BLaER1 (cell line): Measurements from ENCODE around the gene GPC6.
"Not testable (repeated sequence)": the region's sequence is repeated elsewhere in the genome, so short reads cannot be mapped to it uniquely, and the experiment has no call there.

Experiments
- H3K27ac ChIP-seq: shearing (Covaris generic); formaldehyde crosslinking; 2 replicates; pipeline ENCODE4 v1.8.1; 2022
- H3K27me3 ChIP-seq: shearing (Covaris generic); formaldehyde crosslinking; 2 replicates; pipeline ENCODE4 v1.8.1; 2022
- H3K36me3 ChIP-seq: shearing (Covaris generic); formaldehyde crosslinking; 2 replicates; pipeline ENCODE4 v1.8.1; 2022
- H3K4me1 ChIP-seq: shearing (Covaris generic); formaldehyde crosslinking; 2 replicates; pipeline ENCODE4 v1.8.1; 2022
- H3K4me2 ChIP-seq: shearing (Covaris generic); formaldehyde crosslinking; 2 replicates; pipeline ENCODE4 v1.8.1; 2022
- H3K4me3 ChIP-seq: shearing (Covaris generic); formaldehyde crosslinking; 2 replicates; pipeline ENCODE4 v1.8.1; 2022
- H3K9ac ChIP-seq: shearing (Covaris generic); formaldehyde crosslinking; 2 replicates; pipeline ENCODE4 v1.8.1; 2022
- H3K9me3 ChIP-seq: shearing (Covaris generic); formaldehyde crosslinking; 2 replicates; pipeline ENCODE4 v1.8.1; 2022
- H4K20me1 ChIP-seq: shearing (Covaris generic); formaldehyde crosslinking; 2 replicates; pipeline ENCODE4 v1.8.1; 2022
- Cebpa-rat ChIP-seq: shearing (Covaris generic); IDR thresholded peaks from 2 replicates; pipeline ENCODE4 v1.8.1; 2022

GPC6 gene

GRCh38 chr13:94272038-94272437 lies 1045.4 kb downstream of the GPC6 start:
- H3K9ac ChIP-seq, result no peak overlapping the region
- H3K27me3 ChIP-seq, result no peaks in the 10 kb centered on the region
- peaks cover 6% of the 10 kb centered on the region; the same call in 1 of the 2 replicates for H3K4me1 ChIP-seq
- H4K20me1 ChIP-seq, result no peaks in the 10 kb centered on the region
- no peaks in the 10 kb centered on the region for H3K9me3 ChIP-seq
- no peak overlapping the region for H3K4me3 ChIP-seq
- H3K36me3 ChIP-seq, result no peaks in the 10 kb centered on the region
- no peak overlapping the region for H3K27ac ChIP-seq
- TF ChIP-seq Cebpa-rat, result no peak
- H3K4me2 ChIP-seq, result no peak overlapping the region

DNA sequence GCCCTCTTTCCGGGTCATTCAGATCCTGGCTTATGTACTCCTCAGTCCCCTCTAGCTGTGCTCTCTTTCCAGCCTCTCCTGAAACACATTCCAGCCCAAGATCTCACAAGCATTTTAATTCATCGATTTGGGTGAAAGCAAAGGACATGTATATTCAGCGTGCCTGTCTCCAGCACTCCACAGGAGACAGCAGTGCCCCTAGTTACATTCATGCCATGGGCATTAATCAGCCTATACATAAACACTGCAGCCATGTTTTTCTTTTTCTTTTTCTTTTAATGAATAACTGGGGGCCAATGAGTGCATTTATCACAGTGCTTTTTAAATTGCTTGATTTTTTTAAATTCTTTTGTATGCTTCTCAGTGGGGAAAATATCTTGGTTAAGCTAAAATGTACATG lies 1053.7 kb downstream of the GPC6 start:
- Histone ChIP-seq H3K27me3 (no peaks in the 10 kb centered on the region), H3K9ac (no peak overlapping the region), H3K36me3 (no peaks in the 10 kb centered on the region), H3K9me3 (no peaks in the 10 kb centered on the region), H3K4me2 (no peak overlapping the region), H4K20me1 (no peaks in the 10 kb centered on the region), H3K4me3 (no peak overlapping the region), H3K27ac (no peak overlapping the region), H3K4me1 (no peaks in the 10 kb centered on the region)
- TF ChIP-seq Cebpa-rat, result no peak

DNA sequence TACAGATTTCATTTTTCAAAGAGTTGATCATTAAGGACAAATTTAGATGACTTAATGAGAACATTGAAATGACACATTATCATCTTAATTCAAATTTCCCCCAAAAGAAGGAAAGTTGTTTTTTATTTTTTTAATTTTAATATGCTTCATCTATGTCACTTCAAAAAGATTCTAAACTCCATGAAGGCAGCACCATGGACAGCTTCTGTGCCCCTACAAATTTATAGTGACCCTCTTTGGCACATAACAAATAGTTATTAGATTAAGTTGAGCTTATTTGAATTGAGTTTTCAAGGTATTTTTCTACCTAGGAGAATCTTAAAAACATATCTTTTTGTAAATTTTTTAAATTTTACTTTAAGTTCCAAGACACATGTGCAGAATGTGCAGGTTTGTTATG lies 1054.2 kb downstream of the GPC6 start:
- Histone ChIP-seq H3K4me2 (no peak overlapping the region), H3K4me1 (no peaks in the 10 kb centered on the region), H3K36me3 (no peaks in the 10 kb centered on the region), H3K4me3 (no peak overlapping the region), H3K9me3 (no peaks in the 10 kb centered on the region), H3K27ac (no peak overlapping the region), H3K27me3 (no peaks in the 10 kb centered on the region), H3K9ac (no peak overlapping the region), H4K20me1 (no peaks in the 10 kb centered on the region)
- no peak for TF ChIP-seq Cebpa-rat

GRCh38 chr13:94286581-94286980 lies 1060.0 kb downstream of the GPC6 start:
- no peaks in the 10 kb centered on the region for H3K36me3 ChIP-seq
- no peak overlapping the region for H3K4me3 ChIP-seq
- H3K9ac ChIP-seq, result no peak overlapping the region
- H3K4me1 ChIP-seq, result no peaks in the 10 kb centered on the region; the same call in 1 of the 2 replicates
- no peak overlapping the region for H3K27ac ChIP-seq
- H3K4me2 ChIP-seq, result no peak overlapping the region
- H4K20me1 ChIP-seq, result no peaks in the 10 kb centered on the region
- H3K27me3 ChIP-seq, result no peaks in the 10 kb centered on the region
- H3K9me3 ChIP-seq, result no peaks in the 10 kb centered on the region
- no peak for TF ChIP-seq Cebpa-rat

GRCh38 chr13:94291631-94292322 lies 1065.2 kb downstream of the GPC6 start:
- H3K4me2 ChIP-seq, result no peak overlapping the region
- no peaks in the 10 kb centered on the region; the same call in 1 of the 2 replicates for H3K4me1 ChIP-seq
- no peaks in the 10 kb centered on the region for H3K36me3 ChIP-seq
- H3K4me3 ChIP-seq, result no peak overlapping the region
- no peaks in the 10 kb centered on the region for H4K20me1 ChIP-seq
- H3K9ac ChIP-seq, result no peak overlapping the region
- TF ChIP-seq Cebpa-rat, result no peak
- no peak overlapping the region for H3K27ac ChIP-seq
- H3K9me3 ChIP-seq, result no peaks in the 10 kb centered on the region
- H3K27me3 ChIP-seq, result no peaks in the 10 kb centered on the region

GRCh38 chr13:94292323-94292640 lies 1065.7 kb downstream of the GPC6 start:
- Histone ChIP-seq H3K9me3 (no peaks in the 10 kb centered on the region), H3K4me1 (no peaks in the 10 kb centered on the region), H3K27me3 (no peaks in the 10 kb centered on the region), H3K36me3 (no peaks in the 10 kb centered on the region), H3K4me2 (no peak overlapping the region), H3K4me3 (no peak overlapping the region), H3K9ac (no peak overlapping the region), H4K20me1 (no peaks in the 10 kb centered on the region), H3K27ac (no peak overlapping the region)
- no peak for TF ChIP-seq Cebpa-rat

DNA sequence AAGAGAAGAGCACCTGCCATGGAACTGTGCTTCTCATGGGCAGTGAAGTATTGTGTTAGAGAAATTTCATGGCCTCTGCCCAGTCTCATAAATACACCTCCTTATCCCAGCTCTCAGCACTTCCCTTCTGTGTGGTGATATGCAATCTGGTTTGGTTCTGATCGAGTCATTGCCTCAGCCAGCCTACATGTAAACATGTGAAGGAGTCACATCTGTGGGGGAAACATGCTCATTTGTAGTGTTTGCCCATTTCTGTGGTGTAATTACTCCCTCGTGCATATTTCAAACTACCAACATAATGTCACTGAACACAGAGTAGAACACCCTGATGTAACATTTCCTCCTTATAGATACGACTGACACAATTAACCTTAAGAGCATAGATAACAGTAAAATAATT lies 1069.9 kb downstream of the GPC6 start:
- TF ChIP-seq Cebpa-rat, result no peak
- Histone ChIP-seq H3K27me3 (no peaks in the 10 kb centered on the region), H4K20me1 (no peaks in the 10 kb centered on the region), H3K27ac (no peak overlapping the region), H3K4me3 (no peak overlapping the region), H3K9ac (no peak overlapping the region), H3K4me2 (no peak overlapping the region), H3K4me1 (no peaks in the 10 kb centered on the region), H3K9me3 (no peaks in the 10 kb centered on the region), H3K36me3 (no peaks in the 10 kb centered on the region)

- H3K36me3 ChIP-seq, result no peaks in the 10 kb centered on the region
- H3K27ac ChIP-seq, result no peak overlapping the region
- H3K9me3 ChIP-seq, result no peaks in the 10 kb centered on the region
- no peak overlapping the region for H3K9ac ChIP-seq
- H3K4me3 ChIP-seq, result no peak overlapping the region
- no peak overlapping the region for H3K4me2 ChIP-seq
- TF ChIP-seq Cebpa-rat, result no peak
- H3K27me3 ChIP-seq, result no peaks in the 10 kb centered on the region
- H3K4me1 ChIP-seq, result no peaks in the 10 kb centered on the region
- H4K20me1 ChIP-seq, result no peaks in the 10 kb centered on the region
Observed at GRCh38 chr13:94298346-94298745, 1071.7 kb downstream of the GPC6 start.

- Histone ChIP-seq H3K4me1 (no peaks in the 10 kb centered on the region), H3K4me3 (no peak overlapping the region), H4K20me1 (no peaks in the 10 kb centered on the region), H3K9me3 (no peaks in the 10 kb centered on the region), H3K4me2 (no peak overlapping the region), H3K9ac (no peak overlapping the region), H3K27me3 (no peaks in the 10 kb centered on the region), H3K36me3 (no peaks in the 10 kb centered on the region), H3K27ac (no peak overlapping the region)
- TF ChIP-seq Cebpa-rat, result no peak
Observed at GRCh38 chr13:94300401-94300800, 1073.8 kb downstream of the GPC6 start.

DNA sequence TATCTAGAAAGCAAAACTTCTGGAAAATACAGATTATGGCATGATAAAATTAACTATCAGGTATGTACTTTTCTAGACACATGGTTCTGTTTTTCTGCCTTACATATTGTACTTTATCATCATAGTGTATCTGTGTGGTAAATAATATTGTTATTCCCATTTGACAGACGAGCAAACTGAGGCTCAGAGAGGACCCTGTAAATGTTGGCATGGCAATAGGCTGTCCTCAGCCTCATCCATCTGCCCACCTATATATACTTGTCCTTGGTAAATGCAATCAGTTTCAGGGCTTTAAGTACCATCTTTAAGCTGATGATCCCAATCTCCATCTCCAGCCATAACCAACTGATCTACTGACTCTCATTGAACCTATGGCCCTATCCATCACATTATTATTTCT lies 1074.9 kb downstream of the GPC6 start:
- TF ChIP-seq Cebpa-rat, result no peak
- no peaks in the 10 kb centered on the region for H3K27me3 ChIP-seq
- H3K4me3 ChIP-seq, result no peak overlapping the region
- H4K20me1 ChIP-seq, result no peaks in the 10 kb centered on the region
- no peaks in the 10 kb centered on the region for H3K9me3 ChIP-seq
- no peaks in the 10 kb centered on the region for H3K4me1 ChIP-seq
- no peak overlapping the region for H3K4me2 ChIP-seq
- H3K36me3 ChIP-seq, result no peaks in the 10 kb centered on the region
- H3K9ac ChIP-seq, result no peak overlapping the region
- H3K27ac ChIP-seq, result no peak overlapping the region

DNA sequence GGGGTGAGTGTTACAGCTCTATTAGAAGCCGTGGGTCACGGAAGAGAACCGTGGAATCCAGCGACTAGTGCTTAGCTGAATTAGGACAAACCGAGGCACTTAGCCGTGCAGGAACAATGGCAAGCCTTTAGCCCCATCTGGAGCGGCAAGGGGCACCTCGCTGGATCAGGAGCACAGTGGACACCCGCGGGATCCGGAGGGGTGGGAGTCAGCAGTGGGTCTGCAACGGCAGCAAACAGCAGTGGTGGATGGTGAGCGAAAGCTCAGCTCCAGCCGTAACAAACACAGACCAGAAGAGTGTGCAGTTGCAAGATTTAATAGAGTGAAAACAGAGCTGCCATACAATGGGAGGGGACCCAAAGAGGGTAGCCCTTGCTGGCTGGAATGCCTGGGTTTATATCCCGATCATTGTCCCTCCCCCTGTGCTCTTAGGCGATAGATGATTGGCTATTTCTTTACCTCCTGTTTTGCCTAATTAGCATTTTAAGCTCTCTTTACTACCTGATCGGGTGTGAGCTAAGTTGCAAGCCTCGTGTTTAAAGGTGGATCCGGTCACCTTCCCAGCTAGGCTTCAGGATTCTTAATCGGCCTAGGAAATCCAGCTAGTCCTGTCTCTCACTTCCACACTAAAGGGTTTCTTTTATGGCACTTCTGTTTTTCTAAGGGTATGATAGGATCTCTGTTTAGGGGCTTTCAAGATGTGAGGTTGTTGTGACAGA lies 1076.4 kb downstream of the GPC6 start:
- not testable (repeated sequence) for H3K27me3 ChIP-seq, H3K4me3 ChIP-seq, H3K4me1 ChIP-seq, H3K4me2 ChIP-seq, H3K9me3 ChIP-seq, H4K20me1 ChIP-seq, H3K36me3 ChIP-seq, H3K27ac ChIP-seq, H3K9ac ChIP-seq
